Erythroblast (primary cell): Measurements from ENCODE around the gene POLR1A.

Experiments used
- GATA1 ChIP-seq: IDR thresholded peaks from 2 replicates; pipeline ENCODE4 v1.6.1; 2011; ENCODE audit warnings: low read depth, mild to moderate bottlenecking, control low read depth, low read length, moderate library complexity
- POLR2A ChIP-seq: IDR thresholded peaks from 2 replicates; pipeline ENCODE4 v1.6.1; 2011; ENCODE audit warnings: mild to moderate bottlenecking, low read length

DNA sequence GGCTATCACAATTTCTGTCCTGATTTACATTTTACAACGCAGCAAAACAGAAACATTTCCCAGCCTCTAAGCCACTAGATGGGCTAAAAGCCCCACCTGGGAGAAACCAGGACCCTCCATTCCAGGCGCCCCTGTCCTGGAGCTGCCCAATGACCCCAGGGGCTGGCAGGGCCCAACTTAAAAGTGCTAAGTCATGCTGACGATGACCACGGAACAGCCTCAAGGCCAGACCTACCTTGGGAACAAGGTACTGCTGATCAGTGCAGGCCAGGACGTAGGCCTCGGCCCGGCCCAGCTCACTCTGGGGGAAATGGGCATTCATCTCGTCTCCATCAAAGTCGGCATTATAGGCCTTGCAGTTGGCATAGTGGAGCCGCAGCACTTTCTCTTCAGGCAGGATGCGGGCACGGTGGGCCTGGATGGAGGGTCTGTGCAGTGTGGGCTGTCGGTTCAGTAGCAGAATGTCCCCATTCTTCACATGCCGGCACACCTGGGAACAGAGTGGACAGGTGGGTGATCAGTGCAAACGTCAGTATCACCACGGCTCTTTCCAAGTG is 35.8 kb downstream of the POLR1A start:
- TF ChIP-seq POLR2A (no peak), GATA1 (no peak)
